Subcutaneous abdominal adipose tissue (tissue), 5 donors: ENCODE measurements around the gene RBM18.

Experiments used
- H3K27ac ChIP-seq: one replicate; pipeline ENCODE4 v1.7.0; 2013; ENCODE audit warnings: low read depth, mild to moderate bottlenecking, inconsistent platforms, low read length, moderate library complexity
- H3K27me3 ChIP-seq, 5 donors: one replicate each; pipeline ENCODE4 v1.7.0; 2013; ENCODE audit warnings: low read length in 5 of 5, inconsistent platforms in 1 of 5; ENCODE audit not compliant: control insufficient read depth in 5 of 5, insufficient read depth in 4 of 5
- H3K36me3 ChIP-seq, 5 donors: one replicate each; pipeline ENCODE4 v1.7.0; 2013; ENCODE audit warnings: low read length in 5 of 5; ENCODE audit not compliant: control insufficient read depth in 5 of 5, insufficient read depth in 5 of 5
- H3K4me1 ChIP-seq, 5 donors: one replicate each; pipeline ENCODE4 v1.7.0; 2013; ENCODE audit warnings: low read length in 5 of 5, mild to moderate bottlenecking in 3 of 5, moderate library complexity in 1 of 5; ENCODE audit not compliant: control insufficient read depth in 5 of 5, insufficient read depth in 5 of 5
- H3K4me3 ChIP-seq, 5 donors: one replicate each; pipeline ENCODE4 v1.7.0; 2013; ENCODE audit warnings: low read length in 5 of 5, low read depth in 1 of 5
- H3K9ac ChIP-seq, 5 donors: one replicate each; pipeline ENCODE4 v1.7.0; 2013; ENCODE audit warnings: low read length in 5 of 5, mild to moderate bottlenecking in 4 of 5, moderate library complexity in 3 of 5
- H3K9me3 ChIP-seq, 5 donors: one replicate each; pipeline ENCODE4 v1.7.0; 2013; ENCODE audit warnings: low read length in 5 of 5; ENCODE audit not compliant: control insufficient read depth in 5 of 5
- donor health status: healthy.
- donor health status: healthy.
- donor health status: healthy.
- donor health status: healthy.
- donor health status: healthy.

The RBM18 gene

DNA sequence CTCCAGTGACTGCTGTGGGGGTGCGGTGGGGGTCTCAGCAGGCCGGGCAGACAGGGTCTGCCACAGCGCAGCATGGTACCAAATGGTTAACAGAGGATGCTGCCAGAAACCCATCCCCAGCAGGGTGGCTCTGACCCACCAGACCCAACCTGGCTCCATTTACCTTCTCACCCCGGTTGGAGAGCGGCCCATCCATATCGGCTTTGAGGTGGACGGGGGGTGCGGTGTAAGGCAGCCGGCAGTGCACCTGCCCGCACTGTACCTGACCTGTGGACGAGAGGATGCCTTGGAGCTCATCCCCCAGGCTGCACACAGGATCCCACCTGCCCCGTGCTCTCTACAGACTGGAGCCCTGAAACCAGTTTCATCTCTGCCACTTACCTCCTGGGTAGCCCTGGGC is 55.2 kb downstream of the RBM18 start:
- Histone ChIP-seq H3K9ac (no peak overlapping the region), H3K9me3 (no peaks in the 10 kb centered on the region), H3K4me3 (no peak overlapping the region), H3K4me1 (peaks cover 0 to 21% (median 12%) of the 10 kb centered on the region in 5 donors), H3K27ac (no peak overlapping the region), H3K36me3 (peaks cover 0 to 15% (median 0%) of the 10 kb centered on the region in 5 donors), H3K27me3 (peaks cover 18 to 34% (median 23%) of the 10 kb centered on the region in 5 donors)

GRCh38 chr9:122207096-122207495 is 57.5 kb downstream of the RBM18 start:
- H3K4me3 ChIP-seq: no peak overlapping the region
- H3K36me3 ChIP-seq: peaks cover 0 to 13% (median 0%) of the 10 kb centered on the region in 5 donors

DNA sequence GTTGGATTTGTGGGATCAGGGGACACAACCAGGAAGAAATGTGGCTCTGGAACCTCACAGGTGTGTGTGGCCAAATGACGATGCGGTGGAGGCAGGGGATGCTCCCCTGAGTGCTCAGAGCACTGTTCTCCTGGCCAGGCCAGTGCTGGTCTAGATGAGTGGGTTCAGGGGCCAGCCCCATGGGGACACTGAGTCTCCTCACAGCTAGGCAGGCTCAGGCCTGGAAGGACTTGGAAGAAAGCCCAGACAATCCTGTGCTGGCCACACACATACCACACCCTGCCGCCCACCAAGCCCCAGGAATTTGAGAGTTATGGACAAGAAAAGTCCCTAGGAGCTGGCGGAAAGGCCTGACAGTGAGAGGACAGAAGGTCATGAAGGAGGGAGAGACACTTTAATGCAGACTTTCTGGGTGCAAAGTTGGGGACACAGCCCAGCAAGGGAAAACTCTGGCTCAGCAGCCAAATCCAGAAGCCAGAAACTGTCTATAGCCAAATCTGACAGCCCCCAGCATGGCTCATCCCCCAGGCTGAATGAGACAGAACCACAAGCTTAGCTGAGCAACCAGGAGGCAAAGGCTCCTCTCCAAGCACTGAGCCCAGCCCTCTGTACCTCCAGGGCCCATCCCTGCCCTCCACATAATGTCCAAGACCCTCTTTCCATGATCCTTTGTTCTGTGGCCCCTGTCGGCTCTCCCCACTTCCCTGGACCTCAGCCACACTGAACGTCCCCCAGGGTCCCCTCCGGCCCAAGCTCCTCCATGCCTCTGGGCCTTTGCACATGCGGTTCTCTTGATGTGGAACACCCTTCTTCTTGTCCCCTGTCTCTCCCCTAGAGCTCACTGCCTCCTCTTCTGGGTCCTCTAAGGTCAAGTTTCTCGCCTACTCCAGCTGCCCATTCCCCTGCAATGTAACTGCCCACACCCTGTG is 58.3 kb downstream of the RBM18 start:
- H3K4me1 ChIP-seq: peaks cover 0 to 32% (median 0%) of the 10 kb centered on the region in 5 donors
- H3K36me3 ChIP-seq: peaks cover 0 to 10% (median 0%) of the 10 kb centered on the region in 5 donors
- no peak overlapping the region for H3K4me3 ChIP-seq
- no peak overlapping the region for H3K27ac ChIP-seq
- H3K9me3 ChIP-seq: no peaks in the 10 kb centered on the region
- H3K27me3 ChIP-seq: peaks cover 0 to 11% (median 5%) of the 10 kb centered on the region in 5 donors
- no peak overlapping the region for H3K9ac ChIP-seq

More at GRCh38 chr9:122207096-122207495, 57.5 kb downstream of the RBM18 start:
- Histone ChIP-seq H3K9ac (no peak overlapping the region), H3K9me3 (no peaks in the 10 kb centered on the region), H3K4me1 (peaks cover 0 to 25% (median 0%) of the 10 kb centered on the region in 5 donors), H3K27me3 (peaks cover under 1 to 16% (median 5%) of the 10 kb centered on the region in 5 donors), H3K27ac (no peak overlapping the region)

DNA sequence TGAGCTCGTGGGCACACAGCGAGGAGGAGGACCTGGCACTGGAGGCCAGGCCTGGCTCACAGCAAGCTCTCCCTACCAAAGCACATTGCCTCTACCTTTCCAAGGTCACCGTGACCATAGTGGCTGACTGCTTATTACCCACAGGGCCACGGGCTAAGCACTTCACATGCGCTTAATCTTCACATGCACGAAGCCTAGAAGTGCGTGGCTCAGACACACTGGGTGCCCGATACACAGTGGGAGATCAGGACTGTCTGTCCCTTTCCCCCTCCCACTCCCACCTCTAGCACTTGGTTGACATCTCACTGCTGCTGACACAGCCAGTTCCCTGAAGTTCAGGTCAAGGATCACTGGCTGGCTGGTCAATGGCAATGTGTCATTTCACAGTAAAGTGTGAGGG is 59.5 kb downstream of the RBM18 start:
- Histone ChIP-seq H3K36me3 (peaks cover 0 to 10% (median 0%) of the 10 kb centered on the region in 5 donors), H3K27ac (no peak overlapping the region), H3K9ac (no peak overlapping the region), H3K27me3 (peaks cover 0 to 8% (median 4%) of the 10 kb centered on the region in 5 donors), H3K9me3 (no peaks in the 10 kb centered on the region), H3K4me1 (peaks cover 0 to 37% (median 0%) of the 10 kb centered on the region in 5 donors), H3K4me3 (no peak overlapping the region)

GRCh38 chr9:122204491-122204890 is 60.1 kb downstream of the RBM18 start:
- H3K27ac ChIP-seq: no peak overlapping the region
- H3K4me3 ChIP-seq: no peak overlapping the region
- H3K9ac ChIP-seq: no peak overlapping the region
- H3K27me3 ChIP-seq: peaks cover 0 to 8% (median 4%) of the 10 kb centered on the region in 5 donors
- peaks cover 0 to 37% (median 0%) of the 10 kb centered on the region in 5 donors for H3K4me1 ChIP-seq
- peaks cover 0 to 8% (median 0%) of the 10 kb centered on the region in 5 donors for H3K36me3 ChIP-seq
- H3K9me3 ChIP-seq: no peaks in the 10 kb centered on the region

DNA sequence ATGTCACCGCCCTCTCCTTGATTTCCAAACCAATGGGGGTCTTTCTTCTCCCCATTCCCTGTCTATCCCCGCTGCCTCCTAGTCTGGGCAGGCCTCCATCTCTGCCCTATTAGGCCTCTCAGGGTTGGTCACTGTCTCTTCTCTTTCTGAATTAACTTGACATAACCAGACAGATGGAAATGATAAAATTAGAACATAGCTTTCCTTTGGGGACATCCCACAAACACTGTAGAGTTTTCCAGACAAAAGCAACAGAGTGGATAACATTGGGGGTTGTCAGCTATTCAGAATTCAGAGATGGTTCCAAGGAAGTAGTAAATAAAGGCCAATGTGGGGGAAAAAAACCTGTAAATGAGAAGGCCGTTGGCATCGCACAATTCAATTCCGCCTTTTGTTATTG is 60.6 kb downstream of the RBM18 start:
- Histone ChIP-seq H3K9me3 (no peaks in the 10 kb centered on the region), H3K27ac (no peak overlapping the region), H3K27me3 (peaks cover 0 to 6% (median 4%) of the 10 kb centered on the region in 5 donors), H3K36me3 (peaks cover 0 to 5% (median 0%) of the 10 kb centered on the region in 5 donors), H3K4me3 (no peak overlapping the region), H3K9ac (no peak overlapping the region), H3K4me1 (peaks cover 0 to 37% (median 0%) of the 10 kb centered on the region in 5 donors)

GRCh38 chr9:122202111-122202510 is 62.5 kb downstream of the RBM18 start:
- H3K27me3 ChIP-seq: peaks cover 5 to 14% (median 8%) of the 10 kb centered on the region in 5 donors
- H3K36me3 ChIP-seq: peaks cover 0 to 5% (median 0%) of the 10 kb centered on the region in 5 donors
- H3K27ac ChIP-seq: no peak overlapping the region
- peaks cover 0 to 37% (median 0%) of the 10 kb centered on the region in 5 donors for H3K4me1 ChIP-seq
- H3K4me3 ChIP-seq: no peak overlapping the region
- no peaks in the 10 kb centered on the region for H3K9me3 ChIP-seq
- H3K9ac ChIP-seq: no peak overlapping the region

GRCh38 chr9:122201641-122202040 is 63.0 kb downstream of the RBM18 start:
- no peak overlapping the region for H3K9ac ChIP-seq
- H3K4me3 ChIP-seq: no peak overlapping the region
- H3K4me1 ChIP-seq: peaks cover 0 to 37% (median 0%) of the 10 kb centered on the region in 5 donors
- peaks cover 0 to 5% (median 0%) of the 10 kb centered on the region in 5 donors for H3K36me3 ChIP-seq
- H3K9me3 ChIP-seq: no peaks in the 10 kb centered on the region
- H3K27me3 ChIP-seq: peaks cover 5 to 11% (median 8%) of the 10 kb centered on the region in 5 donors
- no peak overlapping the region for H3K27ac ChIP-seq

DNA sequence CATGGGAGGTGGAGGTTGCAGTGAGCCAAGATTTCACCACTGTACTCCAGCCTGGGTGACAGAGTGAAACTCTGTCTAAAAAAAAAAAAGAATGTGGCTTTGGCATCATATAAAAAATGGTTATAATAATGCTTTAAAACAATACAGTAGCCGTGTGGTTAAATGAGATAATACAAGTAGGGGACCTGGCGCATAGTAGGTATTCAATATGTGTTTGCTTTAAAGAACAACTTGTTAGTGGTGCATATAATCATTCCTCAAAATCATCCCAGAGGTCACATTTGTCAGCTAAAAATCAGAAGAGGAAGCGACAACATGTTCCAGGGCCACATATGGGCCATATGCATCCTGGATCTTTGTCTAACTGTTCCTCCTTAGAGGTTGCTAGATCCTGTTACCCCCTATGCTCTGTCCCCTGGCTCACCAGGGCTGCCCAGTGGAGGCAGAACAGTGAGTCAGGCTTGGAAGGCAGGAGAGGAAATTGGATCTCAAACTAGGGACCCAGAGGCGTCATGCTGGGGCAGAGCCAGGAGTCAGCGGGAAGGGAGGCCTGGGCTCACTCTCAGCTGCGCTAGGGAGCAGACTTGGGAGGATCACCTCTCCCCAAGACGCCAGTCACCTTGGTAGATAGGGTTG is 63.6 kb downstream of the RBM18 start:
- H3K9me3 ChIP-seq: no peaks in the 10 kb centered on the region
- H3K27me3 ChIP-seq: peaks cover 5 to 11% (median 8%) of the 10 kb centered on the region in 5 donors
- H3K27ac ChIP-seq: no peak overlapping the region
- H3K9ac ChIP-seq: no peak overlapping the region
- H3K36me3 ChIP-seq: peaks cover 0 to 5% (median 0%) of the 10 kb centered on the region in 5 donors
- H3K4me3 ChIP-seq: no peak overlapping the region
- H3K4me1 ChIP-seq: peaks cover 0 to 34% (median 0%) of the 10 kb centered on the region in 5 donors
